ENCODE measurements around the gene OLFM1.

Gene OLFM1

DNA sequence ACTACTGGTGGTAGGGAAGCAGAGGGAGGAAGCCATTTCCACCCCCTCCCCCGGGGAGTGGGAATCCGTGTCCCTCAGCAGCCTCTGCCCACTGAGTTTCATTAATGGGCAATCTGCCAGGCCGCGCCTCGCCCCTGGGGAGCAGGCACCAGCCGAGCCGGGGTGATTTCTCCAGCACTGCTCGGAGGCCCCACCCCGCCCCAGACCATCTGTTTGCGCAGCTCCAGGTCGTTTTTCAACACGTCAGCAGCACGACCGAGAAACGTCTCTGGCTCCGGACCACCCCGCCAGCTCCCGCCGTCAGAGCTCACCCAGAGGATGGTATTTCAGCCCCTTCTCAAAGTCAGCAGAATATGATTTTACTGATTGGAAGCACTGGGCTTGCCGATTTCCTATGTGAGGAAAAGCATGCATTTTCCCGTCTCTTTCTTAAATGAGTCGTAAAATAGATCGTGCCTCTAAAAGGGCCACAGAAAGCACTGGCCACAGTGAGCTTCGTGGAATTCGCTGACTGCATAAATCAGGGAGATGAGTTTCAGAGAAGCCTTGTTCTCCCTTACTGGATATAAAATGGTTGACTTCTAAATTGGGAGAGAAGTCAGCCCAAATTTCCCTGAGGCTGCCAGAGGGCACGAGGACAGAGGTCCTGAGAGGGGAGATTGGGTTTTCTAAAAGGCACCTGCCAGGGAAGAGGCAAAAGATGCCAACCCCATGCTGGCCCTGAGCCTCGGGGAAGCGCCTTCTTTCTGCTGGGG lies 47.0 kb downstream of the OLFM1 start:
- TF ChIP-seq, protein P1, sequence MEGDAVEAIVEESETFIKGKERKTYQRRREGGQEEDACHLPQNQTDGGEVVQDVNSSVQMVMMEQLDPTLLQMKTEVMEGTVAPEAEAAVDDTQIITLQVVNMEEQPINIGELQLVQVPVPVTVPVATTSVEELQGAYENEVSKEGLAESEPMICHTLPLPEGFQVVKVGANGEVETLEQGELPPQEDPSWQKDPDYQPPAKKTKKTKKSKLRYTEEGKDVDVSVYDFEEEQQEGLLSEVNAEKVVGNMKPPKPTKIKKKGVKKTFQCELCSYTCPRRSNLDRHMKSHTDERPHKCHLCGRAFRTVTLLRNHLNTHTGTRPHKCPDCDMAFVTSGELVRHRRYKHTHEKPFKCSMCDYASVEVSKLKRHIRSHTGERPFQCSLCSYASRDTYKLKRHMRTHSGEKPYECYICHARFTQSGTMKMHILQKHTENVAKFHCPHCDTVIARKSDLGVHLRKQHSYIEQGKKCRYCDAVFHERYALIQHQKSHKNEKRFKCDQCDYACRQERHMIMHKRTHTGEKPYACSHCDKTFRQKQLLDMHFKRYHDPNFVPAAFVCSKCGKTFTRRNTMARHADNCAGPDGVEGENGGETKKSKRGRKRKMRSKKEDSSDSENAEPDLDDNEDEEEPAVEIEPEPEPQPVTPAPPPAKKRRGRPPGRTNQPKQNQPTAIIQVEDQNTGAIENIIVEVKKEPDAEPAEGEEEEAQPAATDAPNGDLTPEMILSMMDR (conservative IDR thresholded peaks at IDR 0.05; ENCODE audit: low read depth, low read length) = no peak
- no peak overlapping the region for H3K4me3 ChIP-seq (ENCODE audit: low read depth, low read length)
- DNase-seq (ENCODE audit: low read depth) = no peak

DNA sequence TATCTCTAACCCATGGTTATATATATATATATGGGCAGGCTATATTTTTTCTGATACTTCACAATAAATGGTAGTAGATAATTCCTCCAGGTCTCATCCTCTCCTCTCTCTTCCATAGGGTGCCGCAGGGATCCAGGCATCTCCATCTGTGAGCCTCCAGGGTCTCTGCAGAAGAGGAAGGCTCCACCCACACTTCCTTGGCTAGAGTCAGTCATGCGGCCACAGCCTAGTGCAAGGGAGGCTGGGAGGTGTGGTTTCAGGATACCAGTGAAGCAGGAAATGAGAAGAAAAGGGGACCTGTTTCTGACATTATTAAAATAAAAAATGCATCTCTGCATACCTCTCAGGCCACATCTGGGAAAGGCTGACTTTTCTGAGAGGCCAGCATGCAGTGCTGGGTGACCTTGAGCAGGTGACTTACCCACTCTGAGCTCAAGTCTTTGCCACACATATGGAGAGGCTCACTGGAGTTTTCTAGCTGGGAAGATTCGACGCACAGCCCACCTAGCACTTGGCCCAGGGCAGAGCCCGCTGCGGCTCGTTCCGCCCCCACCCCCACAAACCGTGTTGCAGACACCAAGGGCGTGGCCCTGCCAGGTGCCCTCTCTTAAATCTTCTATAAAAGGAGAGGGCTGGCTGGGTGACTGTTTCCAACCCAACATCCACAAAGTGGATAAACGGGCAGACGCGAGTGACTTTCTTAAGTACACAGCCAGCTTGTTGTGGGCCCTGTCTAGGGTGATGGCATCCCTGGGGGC lies 47.9 kb downstream of the OLFM1 start:
- no peak for DNase-seq (ENCODE audit: low read depth)
- no peak overlapping the region for H3K4me3 ChIP-seq (ENCODE audit: low read depth, low read length)
- TF ChIP-seq, protein P1 (conservative IDR thresholded peaks at IDR 0.05; ENCODE audit: low read depth, low read length) = no peak

DNA sequence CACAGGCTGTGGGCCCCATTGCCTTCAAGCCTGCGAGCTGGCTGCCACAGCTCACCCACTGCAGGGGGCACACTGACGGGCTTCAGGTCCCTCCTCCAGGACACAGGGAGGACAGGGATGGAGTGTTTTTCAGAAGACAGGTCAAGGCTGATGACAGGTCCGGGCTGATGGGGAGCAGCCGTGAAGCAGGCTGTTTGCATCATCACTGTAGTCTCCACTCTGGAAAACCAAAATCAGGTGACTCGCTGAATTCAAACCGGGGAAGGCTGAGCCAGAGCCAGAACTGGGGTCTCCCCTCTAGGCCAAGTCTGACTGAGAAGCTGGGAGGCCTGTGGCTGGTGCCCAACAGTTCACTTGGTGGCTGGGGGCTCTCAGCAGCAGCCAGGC lies 48.5 kb downstream of the OLFM1 start:
- TF ChIP-seq, protein P1 (conservative IDR thresholded peaks at IDR 0.05; ENCODE audit: low read depth, low read length) = no peak
- no peak overlapping the region for H3K4me3 ChIP-seq (ENCODE audit: low read depth, low read length)
- no peak for DNase-seq (ENCODE audit: low read depth)

DNA sequence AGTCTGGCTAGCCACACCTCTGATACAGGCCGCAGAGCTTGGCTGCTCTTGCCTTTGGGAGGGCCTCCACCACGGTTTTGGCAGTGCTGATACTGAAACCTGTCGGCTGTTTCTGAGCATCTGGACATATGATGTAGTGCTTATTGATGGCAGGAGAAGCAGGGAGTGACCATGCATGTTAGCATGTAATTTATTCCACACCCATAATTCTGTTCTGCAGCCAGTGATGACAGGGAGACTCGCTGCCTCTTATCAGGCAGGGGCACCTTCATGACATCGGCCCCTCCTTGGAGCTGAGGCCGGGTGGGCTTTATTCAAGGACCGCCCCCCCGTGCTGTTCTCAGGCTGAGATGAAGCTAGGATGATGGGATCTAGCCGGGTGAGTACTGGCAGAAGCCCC lies 49.0 kb downstream of the OLFM1 start:
- no peak for DNase-seq (ENCODE audit: low read depth)
- TF ChIP-seq, protein P1 (conservative IDR thresholded peaks at IDR 0.05; ENCODE audit: low read depth, low read length) = no peak
- H3K4me3 ChIP-seq (ENCODE audit: low read depth, low read length) = no peak overlapping the region

DNA sequence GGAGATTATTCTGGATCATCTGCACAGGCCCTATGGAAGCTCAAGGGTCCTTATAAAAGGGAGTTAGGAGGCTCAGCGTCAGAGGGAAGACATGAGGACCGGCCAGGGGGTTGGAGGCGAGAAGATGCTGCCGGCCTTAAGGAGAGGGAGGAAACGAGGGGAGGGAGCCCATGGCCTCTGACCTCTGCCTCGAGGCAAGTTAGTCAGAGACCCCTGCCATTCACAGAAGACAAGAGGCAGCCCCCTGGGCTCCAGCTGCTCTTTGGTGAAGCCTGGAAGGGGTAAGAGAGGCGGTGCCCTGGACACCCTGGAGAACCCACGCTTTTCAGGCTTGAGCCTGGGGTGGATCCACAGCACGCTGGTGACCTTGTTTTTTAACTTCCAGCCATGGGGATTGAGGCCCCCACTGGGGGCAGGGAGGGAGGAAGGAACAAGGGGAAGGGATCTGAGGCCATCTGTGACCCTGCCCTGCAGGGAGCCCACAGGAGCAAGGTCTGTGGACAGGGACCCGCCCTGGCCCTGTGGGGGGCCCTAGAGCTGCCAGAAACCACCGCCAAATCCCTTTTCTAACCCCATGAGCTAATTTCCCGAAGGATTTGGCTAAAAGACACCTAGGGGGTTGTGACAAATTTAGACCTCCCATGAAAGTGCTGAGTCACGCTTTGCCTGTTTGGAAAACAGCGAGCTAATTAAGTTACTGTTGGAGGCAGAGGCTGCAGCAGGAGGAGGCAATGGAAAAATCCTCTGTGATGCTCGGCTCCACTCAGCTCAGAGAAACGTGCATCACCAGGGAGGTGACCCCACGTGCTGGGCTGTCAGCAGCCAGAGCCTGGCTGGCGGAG lies 49.7 kb downstream of the OLFM1 start:
- TF ChIP-seq, protein P1 (conservative IDR thresholded peaks at IDR 0.05; ENCODE audit: low read depth, low read length) = no peak
- no peak for DNase-seq (ENCODE audit: low read depth)
- H3K4me3 ChIP-seq (ENCODE audit: low read depth, low read length) = no peak overlapping the region

DNA sequence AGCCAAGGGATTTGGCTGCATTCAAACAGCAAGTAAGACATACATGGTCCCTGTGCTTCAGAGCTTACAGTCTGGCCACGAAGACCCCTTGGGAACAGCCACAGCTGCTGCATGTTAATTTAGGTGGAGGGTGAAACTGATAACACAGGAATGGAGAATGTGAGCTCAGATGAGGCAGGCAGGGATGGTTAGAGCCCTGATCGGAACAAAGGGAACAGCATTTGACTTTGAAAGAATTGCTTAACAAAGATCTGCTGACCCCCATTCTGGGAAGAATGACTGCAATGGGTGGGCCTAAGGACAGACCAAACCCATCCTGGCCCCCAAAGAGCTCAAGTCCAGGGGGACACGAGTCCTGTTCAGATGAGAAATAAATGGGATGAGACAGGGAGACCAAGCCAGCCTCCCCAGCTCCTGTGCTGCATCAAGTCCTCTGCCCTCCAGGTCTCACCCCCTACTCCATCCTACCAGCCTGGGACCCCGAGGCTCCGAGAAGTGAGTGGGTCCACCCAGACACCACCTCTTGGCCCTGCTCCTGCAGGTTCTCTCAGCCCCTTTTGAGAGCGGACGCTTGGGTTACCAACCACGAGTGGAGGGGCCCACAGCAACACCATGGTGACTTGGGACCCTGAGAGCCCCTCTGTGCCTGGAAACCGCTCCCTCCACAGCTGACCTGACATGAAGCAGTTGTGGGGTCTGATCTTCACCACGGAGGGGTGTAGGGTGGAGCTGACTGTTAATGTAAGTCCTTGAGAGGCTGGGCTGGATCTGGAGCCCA lies 50.8 kb downstream of the OLFM1 start:
- DNase-seq (ENCODE audit: low read depth) = no peak
- no peak overlapping the region for H3K4me3 ChIP-seq (ENCODE audit: low read depth, low read length)
- TF ChIP-seq, protein P1 (conservative IDR thresholded peaks at IDR 0.05; ENCODE audit: low read depth, low read length) = no peak
